Measurements from ENCODE around the gene PRR30.

GRCh38 chr2:27108221-27108620 lies 31.0 kb downstream of the PRR30 start:
- TF ChIP-seq CTCF (optimal IDR thresholded peaks at IDR 0.05 in 1 of 3, IDR thresholded peaks at IDR 0.05 in 1 of 3, conservative IDR thresholded peaks at IDR 0.05 in 1 of 3; ENCODE audit: extremely low read depth in 1 of 3, insufficient read depth in 2 of 3, low read length in 3 of 3) (no peak), EZH2 (IDR thresholded peaks at IDR 0.05; ENCODE audit: low read length) (no peak)
